NCI-H460 (cell line): ENCODE data around the gene CFAP54. TPM values are rescaled to one million over a fixed set of nuclear protein-coding genes. Genes with fewer than 3 reads are reported as not detected.
"Not testable (repeated sequence)": the region's sequence is repeated elsewhere in the genome, so short reads cannot be mapped to it uniquely, and the experiment has no call there.

Experiments used
- DNase-seq: peaks from one replicate; pipeline ENCODE4 v3.0.0-alpha.2; 2016; ENCODE audit warnings: low read depth; ENCODE audit errors: extremely low read depth
- total RNA-seq: library from RNA; depleted of rRNA; stranded (reverse); fragments of >200 nt; shearing (Covaris generic); gene quantifications from 2 replicates; pipeline ENCODE4 v1.2.3, GENCODE V29; 2014

CFAP54 gene
- total RNA-seq, 1 experiment from 2014 or later = 0.72 TPM

DNA sequence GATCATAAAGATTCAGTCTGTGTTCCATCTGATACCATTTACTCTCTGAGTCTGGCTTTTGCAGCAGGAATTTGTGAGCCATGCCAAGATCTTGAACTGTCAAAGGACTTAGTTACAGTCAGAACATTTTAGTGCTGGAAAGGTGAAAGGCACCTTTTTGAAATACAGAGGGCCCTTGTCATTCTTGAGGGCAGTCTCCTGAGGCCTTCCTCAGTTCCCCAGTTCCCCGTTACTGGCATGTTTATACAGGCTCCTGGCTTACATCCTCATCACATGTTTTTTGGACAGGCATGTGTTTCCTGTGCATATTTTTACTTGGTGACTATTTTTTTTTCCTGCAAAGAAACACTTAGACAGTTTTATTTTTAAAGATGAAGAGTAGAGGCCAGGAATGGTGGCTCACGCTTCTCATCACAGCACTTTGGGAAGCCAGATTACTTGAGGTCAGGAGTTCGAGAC is 21.0 kb downstream of the CFAP54 start:
- no peak for DNase-seq

DNA sequence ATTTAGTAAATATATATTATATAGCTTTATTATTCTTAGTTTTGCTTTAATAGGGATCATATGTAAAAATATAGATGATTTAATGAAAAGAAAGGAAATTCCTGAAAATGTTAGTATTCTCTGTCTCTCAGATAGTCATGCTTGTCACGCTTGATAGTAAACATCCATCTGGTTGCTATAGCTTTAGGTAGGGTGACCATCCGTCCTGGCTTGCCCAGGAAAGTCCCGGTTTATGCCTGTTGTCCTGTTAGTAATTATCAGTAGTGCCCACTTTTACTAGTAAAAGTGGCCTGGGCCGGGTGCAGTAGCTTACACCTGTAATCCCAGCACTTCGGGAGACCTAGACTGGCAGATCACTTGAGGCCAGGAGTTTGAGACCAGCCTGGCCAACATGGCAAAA is 23.8 kb downstream of the CFAP54 start:
- DNase-seq = no peak

DNA sequence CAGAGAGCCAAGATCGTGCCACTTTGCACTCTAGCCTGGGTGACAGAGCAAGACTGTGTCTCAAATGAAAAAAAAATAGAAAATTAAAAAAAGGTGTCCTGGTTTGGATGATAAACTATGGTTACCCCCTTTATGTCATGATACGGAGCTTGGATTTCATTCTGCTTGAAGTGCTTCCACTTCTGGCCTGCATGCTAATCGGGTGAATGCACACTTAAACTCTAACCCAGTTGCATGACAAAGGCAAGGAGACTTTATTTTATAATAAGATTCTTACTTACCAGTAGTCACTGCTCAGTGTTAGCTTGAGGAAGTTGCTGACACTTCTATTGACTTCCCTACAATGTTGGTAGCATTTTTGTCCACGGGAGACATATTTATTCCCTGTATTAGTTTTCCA is 24.3 kb downstream of the CFAP54 start:
- DNase-seq = no peak

DNA sequence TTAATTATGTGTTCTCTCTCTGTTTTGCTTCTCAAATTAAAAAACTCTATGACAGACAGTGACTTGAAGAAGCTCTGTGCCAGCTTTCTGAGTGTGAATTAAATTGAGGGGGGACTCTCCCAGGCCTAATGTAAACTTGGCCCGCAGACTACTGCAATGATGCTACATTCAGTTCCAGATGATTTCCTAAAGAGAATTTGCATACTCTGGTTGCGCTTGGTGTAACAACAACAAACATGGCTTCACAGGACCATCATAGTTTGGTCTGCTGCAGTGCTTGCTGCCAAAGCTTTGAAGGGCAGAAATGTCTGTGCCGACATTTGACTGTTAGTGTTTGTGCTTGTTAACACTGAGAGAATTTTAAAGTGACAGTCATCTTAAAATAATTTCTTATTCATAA is 25.0 kb downstream of the CFAP54 start:
- DNase-seq = no peak

DNA sequence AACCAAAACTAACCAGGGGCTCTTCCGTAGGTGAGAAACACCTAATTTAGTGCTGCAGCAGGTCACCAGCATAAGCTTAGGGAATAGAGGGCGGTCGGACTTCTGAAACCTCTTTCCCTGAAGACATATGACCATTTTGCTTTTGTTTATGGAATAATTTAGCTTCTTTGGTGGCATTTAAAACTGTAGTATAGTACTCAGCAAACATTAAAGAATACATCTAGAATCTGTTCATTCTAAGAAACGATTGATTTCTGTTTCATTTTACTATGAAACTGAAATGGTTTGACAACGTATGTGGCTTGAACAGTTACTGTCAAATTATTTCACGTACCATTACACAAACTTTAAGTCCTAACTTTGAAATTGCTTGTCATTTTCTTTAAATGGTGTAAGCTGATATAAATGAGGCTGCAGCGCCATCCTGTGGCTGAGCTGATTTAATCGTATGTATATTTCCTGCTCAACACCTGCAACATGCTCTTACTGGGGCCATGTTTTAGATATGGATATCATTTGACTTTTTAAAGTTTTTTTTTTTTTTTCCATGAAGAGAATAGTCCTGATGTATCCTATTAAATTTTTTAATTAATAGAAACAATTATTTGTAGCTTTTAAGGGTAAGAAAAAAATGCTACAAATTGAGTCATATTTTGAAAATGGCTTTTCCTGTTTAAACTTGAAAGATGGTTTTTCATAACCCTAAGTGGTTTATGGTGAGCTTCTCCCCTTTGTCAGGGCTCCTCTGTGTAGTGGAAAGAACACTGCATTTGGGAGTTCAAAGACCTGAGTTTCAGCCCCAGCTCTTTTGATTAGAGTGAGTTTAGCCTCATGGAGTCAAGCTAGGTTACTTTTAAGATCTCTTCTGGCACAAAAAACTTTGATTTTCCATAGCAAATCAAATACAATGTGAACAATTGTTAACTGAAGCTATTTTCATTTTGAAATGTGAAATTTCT is 27.4 kb downstream of the CFAP54 start:
- peak; percentile 73 for DNase-seq

DNA sequence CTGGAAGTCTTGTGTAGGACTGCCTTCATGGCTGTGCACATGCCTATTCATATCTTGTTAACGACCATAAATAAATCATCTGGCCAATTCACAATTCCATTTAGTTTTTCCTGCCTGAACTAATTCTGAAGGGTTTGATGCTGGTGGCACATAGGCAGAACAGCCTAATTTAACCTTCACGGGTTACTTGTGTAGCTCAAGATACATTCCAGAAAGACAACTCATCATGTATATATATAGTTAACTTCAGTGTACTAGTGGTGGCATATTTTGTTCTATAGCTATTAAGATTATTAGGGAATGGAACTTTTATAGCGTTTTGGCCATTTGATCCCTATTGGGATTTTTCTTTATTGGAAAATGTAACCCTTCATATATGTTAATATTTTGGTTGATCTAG is 31.4 kb downstream of the CFAP54 start:
- DNase-seq = no peak

DNA sequence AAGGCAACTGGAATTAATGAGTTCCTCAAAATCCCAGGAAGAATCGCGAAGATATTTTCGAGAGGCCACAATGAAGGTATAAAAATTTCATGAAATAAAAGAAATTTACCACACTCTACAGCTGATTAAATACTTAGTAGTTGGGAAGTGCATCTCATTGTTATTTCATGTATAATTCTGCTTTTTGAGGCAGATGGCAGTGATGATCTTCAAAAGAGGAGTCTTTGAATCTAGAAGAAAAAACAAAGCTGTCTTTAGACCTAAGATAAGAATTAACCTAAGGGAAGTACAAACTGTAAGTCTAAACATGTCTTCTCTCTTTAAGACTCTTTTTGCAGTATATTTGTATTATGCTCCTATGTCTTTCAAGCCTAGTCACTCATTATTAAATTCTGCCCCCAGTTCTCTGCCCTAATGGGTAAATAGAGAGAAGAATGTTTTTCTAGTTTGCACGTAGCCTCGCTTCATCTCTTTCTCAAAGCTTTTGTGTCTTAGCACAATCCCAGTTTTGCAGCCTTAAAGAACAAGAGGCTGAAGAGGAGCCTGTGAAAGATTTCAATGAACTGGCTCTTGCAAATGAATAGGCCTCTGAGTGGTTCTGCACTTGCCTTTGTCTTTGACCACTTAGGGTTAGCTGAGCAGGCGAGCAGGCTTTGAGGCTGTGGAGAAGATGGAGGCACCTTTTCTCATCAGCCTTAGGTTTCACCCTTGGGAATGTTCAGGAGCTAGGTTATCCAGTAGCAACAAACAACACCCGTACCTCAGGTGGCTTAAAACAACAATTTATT is 32.7 kb downstream of the CFAP54 start:
- DNase-seq = no peak

DNA sequence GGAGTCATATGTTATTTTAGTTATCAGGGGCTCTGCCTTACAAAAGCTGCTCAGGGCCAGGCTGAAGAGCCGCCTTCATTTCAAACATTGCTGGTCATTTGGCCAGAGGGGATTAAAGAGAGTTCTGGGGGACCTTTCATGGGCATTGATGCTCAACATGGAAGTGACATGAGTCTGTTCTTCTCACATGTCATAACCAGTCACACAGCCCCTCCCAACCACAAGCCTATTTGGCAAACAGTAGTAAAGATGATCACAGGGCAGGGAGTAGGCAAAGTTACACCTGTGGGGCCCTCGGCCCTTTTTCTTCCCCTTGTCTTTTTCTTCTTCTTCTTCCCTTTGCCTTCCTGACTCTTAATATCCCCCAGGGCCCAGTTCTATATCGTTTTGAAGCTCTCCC is 33.3 kb downstream of the CFAP54 start:
- no peak for DNase-seq

DNA sequence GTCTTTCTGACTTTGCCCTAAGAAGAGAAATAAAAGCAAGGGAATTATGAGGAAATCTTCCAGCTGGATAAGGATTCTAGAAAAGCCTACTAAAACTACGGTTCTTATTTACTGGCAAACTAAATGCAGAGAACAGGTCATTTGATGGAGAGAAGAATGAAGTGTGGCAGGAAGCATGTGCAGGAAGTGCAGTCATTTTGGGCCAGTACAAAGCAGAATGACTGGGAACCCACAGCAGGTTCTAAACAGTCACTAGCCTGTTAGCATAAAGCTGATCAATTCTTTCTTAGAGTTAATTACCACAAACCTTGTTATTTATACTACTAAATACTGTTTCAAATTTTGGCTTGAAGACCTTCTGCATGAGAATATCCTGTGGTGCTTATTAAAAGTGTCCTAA is 36.7 kb downstream of the CFAP54 start:
- no peak for DNase-seq

DNA sequence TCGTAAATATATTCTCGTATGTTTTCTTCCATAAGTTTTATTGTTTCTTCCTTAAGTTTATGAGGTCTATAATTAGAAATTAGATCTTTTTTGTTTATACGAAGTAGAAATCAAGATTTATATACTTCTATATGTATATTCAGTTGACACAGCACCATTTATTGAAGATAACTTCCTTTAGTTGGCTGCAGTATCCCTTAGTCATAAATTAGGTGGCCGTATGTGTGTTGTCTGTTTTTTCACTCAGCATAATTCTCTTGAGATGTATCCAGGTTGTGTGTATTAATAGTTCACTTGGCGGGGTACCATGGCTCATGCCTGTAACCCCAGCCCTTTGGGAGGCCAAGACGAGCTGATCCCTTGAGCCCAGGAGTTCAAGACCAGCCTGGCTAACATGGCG is 40.5 kb downstream of the CFAP54 start:
- DNase-seq = no peak

DNA sequence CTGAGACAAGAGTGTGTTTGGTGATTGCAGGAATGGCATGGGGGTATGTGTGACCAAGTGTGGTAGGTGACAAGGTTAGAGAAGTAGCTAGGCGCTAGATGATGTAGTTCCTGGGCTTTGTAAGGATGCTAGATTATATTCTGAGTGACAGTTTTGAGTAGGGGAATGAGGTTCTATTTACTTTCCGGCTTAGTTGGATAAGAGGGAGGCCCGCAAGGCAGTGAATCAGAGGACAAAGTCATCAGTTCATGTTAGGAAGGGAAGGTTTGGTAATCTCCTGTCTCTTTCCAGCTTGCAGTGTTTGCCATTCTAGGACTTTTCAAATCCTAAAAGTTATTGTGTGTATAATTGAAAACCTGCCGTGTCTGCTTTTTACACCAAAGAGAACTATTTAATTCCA is 45.0 kb downstream of the CFAP54 start:
- no peak for DNase-seq

DNA sequence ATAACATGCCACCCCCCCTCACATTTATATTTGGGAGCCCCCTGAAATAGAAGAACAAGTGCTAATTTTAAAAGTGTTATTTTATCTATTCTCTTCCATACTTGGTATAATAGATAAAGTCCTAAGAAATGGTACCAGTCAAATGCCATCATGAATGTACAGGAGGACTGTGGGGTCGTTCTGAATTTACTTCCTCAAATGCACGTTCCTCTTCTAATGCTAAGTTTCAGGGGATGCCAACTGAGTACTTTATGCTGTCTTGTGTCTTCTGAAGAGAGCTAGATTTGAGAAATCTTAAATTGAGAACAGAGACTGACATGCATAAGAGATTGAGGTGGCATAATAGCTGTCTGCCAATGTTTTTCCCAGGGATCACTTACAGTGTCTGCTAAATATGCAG is 59.0 kb downstream of the CFAP54 start:
- DNase-seq = no peak

DNA sequence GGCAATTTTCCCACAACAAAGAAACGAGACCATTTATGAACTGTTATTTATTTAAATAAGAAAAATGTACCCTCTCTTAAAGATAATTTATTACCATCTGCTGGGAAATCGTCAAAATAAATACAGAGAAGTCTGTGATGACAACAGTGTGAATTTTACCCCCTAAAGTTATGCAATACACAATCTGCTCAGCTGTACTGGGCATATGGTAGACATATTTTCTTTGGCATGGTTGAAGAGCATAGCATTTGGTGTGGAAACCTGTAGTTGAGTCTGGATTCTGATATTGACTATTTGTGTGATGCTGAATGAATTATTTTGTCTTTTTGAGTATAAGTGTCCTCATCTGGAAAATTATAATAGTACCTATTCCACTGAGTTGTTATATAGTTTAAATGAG is 60.0 kb downstream of the CFAP54 start:
- no peak for DNase-seq

DNA sequence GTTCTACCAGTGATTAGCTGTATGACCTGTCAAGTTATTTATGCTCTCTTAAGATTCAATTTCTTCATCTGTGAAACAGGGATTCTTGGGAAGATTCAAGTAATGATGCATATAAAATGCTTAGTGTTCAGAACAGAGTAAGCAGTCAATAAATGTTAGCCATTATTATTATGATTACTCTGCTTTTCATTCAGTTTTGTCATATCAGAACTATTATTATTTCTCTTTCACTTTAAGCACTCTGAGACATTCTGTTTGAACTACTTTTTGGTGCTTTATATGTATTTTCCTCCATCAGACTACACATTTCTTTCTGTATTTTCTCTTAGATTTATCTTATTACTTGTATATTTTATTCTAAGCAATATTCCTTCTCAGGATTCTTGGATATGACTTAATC is 81.2 kb downstream of the CFAP54 start:
- DNase-seq = no peak

DNA sequence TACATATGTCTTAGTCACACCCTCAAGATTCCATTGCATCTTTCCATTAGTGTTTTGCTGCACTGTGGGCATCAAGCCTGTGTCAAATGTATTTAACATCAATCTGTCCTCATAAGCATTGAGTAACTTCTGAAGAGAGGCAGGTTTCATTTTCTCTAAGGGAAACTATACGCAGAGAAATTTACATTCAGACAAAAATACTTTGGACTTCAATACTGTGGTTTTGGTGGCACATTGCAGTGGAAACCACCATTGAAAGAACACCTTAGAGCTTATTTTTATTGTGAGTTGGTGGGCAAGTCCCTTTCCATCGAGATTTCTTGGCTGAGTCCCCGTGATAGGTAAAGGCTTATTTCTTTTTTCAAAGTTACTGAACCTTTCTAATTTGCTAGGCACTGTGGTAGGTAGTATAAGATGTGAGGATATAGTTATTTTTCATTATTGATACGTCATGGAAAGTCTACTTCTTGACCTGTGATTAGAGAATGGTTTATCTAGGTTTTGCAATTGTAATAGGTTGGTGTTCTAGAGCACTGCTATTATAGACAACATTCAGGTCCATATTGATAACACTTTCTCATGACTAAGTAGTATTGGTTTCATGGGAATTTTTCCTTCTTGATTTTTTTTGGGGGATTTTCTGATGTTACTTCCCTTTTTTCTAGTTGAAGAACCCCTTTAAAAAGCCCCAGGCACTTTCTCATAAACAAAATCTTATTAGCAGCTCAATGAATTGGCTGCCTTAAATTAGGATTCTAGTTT is 81.9 kb downstream of the CFAP54 start:
- DNase-seq = no peak

DNA sequence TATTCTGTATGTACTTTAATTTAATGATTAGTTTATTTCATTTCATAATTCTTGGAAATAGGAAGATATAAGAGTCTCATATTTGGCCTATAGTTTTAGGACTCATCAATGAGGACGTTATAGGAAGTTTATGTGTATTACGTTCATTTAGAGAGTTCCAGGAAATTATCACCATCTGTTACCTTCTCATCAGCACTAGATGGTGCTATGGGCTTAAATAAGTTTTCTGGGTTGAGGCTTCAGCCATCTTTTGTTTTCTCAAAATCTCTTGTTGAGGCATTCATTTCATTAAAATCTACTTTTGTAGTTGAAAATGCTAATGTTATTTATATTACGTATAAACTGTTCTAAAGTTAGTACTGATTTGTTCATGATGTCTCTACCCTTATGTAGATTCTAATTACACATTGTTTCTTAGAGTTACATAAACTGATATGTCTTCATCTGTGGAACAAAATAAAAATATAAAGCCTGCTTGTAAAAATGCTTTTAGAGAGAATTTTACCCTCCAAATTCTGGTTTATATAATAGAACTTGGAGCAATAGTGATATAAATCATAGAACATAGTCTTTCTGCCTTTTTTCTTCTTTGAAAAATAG is 89.2 kb downstream of the CFAP54 start:
- DNase-seq = peak; percentile 73

DNA sequence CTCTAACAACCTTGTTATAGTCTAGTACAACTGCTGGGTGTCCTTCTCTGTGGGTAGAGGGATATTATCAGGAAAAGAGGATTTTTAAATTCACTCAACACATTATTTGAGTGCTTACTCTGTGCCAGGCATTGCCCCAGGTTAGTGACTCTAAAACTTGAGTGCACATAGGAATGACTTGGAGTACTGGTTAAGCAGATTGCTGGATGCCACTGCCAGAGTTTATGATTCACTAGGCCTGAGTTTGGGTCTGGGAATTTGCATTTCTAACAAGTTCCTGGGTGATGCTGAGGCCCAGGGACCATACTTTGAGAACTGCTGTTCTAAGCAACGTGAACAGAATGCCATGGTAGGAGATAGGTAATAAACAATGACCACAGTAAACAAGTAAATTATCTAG is 96.6 kb downstream of the CFAP54 start:
- DNase-seq = no peak

DNA sequence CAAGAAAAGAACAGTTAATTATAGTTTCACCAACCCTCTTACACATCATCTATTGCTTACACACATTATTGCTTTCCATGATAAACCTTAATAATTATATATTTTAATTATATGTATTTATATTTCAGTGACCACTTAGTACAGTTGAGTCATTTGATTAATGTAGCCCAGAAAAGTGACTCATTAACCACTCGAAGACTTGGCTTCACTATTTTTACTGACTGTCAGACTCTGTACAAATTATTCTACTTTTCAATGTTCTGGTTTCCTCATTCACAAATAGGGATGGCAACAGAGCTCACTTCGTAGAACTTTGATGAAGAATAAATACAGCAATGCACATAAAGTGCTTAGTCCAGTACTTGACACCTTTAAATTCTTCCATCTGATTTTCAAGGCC is 98.3 kb downstream of the CFAP54 start:
- no peak for DNase-seq

DNA sequence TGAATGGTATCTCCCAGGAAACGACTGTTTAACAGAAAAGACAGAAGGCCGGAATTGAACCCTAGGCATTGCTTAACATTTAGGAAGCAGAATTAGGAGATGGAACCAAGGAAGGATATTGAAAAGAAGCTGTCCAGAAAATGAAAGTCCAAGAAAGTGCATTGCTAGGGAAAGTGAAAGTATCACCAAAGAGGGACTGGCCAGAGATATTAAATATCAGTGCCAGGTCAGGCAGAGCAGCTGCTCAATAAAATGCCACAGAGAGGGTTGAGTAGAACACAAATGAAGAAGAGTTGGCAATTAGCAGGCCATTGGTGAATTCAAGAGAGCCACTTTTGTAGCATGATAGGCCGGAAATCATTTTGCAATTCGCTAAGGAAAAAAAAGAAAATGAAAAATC is 101.6 kb downstream of the CFAP54 start:
- DNase-seq = no peak

DNA sequence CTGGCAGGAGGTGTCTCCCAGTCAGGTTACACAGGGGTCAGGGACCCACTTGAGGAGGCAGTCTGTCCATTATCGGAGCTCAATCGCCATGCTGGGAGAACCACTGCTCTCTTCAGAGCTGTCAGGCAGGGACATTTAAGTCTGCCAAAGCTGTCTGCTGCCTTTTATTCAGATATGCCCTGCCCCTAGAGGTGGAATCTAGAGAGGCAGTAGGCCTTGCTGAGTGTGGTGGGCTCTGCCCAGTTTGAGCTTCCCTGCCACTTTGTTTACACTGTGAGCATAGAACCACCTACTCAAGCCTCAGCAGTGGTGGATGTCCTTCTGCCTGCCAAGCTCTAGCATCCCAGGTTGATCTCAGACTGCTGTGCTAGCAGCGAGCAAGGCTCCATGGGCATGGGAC is 115.0 kb downstream of the CFAP54 start:
- DNase-seq = not testable (repeated sequence)

DNA sequence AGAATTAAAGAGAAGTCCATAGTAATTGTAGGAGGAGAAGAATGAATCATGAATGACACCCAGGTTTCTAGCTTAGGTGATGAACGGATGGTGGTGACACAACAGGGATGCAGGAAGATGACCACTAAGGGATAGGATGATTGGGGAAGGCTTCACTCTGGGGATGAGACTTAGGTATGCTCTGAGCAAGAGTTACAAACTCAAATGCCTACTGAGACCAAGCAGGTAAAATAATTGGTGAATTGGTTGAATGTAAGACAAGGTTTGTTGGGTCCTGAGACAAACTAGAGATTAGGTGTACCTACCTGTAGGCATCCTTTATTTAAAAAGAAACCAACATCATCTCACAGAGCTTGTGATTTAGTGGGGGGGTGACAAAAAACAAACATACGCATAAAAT is 116.3 kb downstream of the CFAP54 start:
- no peak for DNase-seq
